Activated gamma-delta T cell treated with Interleukin-2 at 50 U/mL for 16 hours (primary cell): ENCODE measurements around the gene PLXNA4.

Source experiments
- DNase-seq: peaks from one replicate; pipeline ENCODE4 v3.0.0-alpha.2; 2020

The PLXNA4 gene

DNA sequence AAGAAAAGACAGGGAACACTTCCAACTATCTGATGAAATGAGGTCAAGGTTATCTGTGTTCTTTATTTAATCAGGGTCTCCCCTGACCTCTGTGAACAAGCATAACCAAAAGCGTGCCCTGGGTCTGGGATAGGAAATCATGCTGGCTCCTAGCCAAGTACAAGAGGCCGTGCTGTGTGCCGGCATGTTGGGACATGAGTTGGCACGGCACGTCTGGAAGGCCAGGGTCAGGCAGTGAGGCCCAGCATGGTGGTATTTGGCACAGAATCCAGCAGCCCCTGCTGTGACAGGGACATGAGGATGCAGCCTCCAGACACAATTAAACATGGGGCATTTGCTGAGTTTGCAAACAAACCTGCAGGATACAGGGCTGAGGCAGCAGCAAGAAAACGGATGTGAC is 320.4 kb downstream of the PLXNA4 start:
- no peak for DNase-seq

DNA sequence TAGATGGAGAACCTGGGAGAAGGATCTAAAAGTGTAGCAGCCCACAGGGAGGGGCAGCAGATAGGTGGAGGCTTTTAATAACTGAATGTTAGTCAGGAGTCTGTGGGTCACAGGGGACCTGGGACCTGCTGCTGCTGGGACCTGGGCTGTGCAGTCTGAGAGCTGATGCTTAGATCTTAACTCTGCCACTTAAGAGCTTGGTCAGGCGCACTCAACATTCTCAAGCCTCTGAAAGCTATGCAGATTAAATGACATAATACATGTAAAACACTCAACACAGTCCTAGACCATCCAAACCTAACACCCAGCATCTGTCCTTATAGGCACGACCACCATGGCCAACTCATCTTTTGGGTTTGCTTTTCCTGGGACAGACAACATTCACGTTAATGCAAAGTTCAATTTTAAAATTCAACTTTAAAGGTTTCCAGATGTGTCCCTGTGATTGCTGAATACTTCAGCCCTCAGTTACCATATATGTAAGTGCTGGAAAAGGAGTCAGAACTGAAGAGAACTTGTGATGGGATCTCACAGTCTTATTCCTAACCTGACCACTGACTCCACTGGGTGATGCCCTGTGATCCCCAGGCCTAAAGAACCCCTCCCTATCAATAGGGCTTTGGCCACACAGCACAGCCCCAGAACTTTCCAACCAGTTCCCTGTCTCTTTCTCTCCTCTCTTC is 321.0 kb downstream of the PLXNA4 start:
- DNase-seq: no peak

DNA sequence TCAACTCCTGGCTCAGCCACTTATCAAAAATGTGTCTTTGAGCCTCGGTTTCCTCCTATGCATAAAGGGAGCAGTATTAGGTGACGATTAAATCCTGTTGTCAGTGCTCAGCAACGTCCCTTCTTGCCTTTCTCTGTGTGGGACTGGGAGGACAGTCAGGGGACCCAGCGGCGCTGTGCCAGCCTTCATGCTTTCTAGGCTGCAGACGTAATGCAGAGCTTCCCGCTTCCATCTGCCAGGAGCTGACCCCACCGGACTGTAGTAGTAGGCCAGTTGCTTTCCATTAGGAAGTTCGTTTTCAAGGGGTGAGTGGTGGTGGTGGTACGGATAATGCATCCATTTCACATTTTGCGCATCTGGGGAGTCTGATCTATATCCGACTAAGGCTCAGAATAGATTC is 321.8 kb downstream of the PLXNA4 start:
- DNase-seq: no peak

DNA sequence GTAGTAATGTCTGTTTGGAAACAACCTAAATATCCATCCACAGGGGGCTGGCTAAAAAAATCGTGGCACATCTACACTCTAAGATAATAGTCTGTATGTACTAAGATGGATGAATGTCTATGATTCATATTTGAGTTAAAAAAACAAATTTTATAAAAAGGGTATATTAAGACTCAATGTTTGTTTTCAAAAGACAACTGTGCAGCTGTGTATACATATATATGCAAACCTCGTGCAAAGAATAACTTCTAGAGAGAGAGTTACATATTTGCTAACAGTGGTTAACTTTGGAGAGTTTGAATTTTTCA is 323.5 kb downstream of the PLXNA4 start:
- no peak for DNase-seq

DNA sequence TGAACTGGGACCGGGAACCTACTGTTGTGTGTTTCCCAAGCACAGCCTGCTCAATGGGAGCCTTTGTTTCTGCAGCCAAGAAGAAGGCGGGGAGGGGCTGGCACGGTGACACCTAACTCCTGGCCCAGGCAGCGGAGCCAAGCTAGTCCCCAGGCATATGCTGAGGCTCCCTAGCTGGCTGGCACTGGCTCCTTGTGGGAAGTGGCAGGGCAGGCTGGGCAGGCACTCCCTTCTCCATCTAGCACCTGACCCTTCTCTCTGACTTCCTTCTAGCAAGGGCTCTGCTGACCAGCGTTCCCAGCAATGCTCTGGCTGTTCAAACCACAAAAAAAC is 325.0 kb downstream of the PLXNA4 start:
- no peak for DNase-seq

DNA sequence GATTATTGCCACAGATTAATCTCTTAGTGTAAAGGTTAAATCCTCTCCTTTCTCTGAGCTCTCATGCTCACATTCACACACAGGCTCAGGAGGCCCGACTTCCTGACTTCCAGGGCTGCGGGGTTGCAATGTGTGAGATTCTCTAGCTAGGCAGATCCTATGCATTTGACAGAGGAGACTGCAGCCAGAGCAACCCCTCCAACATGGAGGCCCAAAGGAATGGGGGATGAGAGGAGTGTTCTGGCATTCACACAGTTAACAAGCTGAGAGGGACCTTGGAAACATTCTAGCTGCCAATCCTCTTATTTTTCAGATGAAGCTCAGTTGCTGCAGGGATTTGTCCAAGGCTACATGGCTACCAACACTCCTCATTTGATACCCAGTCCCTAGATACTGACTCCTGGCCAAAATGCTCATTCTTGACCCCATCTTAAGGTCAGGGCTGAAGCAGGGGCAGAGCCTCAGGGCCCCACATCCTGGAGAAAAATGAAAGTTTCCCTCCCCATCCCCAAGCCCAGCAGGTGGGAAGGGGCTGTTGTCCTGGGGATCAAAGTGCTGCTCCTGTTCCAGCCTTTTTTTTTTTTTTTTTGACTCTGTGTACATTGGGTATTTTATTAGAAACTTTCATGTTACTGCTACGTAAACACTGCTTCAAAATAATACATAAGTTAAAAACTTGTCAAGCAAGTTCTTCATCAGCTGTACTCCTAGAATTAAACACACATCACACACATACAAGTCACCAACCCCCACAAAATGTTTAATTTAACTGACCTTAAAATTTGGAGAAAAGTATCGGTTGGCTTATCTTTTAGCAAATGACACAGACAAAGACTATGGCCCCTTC is 325.6 kb downstream of the PLXNA4 start:
- DNase-seq: no peak

DNA sequence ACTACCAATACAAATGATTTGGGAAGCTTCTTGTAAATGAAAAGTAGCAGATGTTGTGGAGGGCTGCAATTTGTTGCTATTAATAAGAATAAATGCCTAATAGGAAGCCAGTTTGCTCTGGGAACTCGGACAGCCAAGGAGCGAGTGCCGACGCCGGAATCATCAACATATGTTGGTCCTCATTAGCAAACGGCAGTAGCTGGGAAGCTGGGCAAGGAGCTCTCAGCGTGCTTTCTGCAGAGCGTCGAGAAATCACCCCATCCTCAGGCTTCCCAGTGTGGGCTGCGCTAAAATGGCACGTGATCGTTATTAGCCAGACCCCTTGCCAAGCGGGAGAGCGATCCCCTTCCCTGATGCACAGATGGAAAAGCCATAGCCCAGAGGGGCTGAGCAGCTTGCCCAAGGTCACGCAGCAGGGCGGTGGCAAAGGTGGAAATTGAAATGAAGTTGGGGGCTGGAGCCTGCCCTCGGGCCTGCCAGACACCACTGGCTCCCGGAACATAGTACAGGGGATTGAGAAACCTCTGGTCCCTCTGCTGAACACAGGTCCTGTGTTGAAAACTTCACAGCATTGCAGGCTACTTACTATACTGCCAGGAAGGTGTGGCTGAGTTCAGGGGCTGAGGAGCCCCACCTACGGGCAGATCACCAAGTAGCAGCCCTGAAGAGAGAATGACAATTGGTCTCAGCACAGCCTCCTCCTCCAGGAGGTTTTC is 326.9 kb downstream of the PLXNA4 start:
- DNase-seq: no peak

DNA sequence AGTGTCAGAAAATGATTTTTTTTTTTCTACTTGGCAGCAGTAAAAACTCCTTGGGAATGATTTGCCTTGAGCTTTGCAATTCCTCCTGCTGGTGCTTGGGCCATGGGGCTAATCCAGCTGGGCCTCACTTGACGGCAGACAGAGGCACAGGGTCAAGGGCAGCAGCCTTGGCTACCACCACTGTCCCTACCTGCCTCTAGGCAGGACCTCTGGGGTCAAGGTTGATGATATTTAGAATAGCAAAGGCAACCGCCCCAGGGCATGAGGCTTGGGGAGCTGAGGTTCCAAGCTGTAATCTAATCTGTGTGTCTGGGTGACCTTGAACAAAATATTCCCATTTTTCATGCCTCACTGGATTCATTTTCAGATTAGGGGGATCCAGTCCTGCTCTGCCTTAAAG is 327.4 kb downstream of the PLXNA4 start:
- DNase-seq: no peak

DNA sequence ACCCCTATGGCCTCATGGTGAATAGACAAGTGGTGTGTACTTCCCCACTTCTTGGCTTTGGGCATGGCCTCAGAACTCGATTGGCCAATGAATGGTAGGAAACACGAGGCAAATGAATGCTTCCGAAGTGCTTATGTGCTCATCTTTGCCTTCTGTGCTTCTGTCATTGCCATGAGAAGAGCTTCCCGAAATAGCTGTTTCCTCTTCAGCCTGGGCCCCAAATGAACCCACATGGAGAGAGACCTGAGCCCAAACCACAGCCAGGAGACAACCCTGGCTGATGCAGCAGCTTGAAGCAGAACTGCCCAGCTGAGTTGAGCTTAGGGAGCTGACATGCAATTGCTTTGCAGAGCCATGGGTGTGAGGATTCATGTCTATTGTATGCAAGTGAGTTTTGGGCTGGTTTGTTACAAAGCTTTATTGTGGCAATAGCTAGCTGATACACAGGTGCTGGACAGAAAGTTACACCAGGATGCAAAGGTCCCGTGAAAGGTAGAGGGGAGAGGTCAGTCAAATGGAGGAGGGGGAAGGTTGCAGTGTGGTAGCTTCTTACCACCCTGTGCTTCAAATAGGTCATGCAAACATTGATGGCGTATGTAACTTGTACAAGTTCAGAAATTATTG is 328.2 kb downstream of the PLXNA4 start:
- DNase-seq: no peak

DNA sequence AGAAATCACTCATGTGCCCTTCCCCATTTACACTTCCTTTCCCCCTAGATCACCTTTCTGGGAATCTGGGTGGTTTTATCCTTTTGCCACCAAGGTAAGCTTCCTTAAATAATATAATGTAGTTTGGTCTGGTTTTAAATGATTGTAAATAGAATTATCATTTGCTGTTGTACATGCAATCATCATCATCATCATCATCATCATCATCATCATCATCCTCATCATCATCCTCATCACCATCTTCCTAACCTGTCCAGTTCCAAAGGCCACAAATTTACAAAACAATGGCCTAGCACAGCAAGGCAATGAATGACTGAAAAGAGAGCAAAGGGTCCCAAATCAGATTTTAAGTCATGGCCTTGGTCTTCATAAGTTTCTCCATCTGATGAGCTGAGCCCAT is 329.7 kb downstream of the PLXNA4 start:
- DNase-seq: no peak

DNA sequence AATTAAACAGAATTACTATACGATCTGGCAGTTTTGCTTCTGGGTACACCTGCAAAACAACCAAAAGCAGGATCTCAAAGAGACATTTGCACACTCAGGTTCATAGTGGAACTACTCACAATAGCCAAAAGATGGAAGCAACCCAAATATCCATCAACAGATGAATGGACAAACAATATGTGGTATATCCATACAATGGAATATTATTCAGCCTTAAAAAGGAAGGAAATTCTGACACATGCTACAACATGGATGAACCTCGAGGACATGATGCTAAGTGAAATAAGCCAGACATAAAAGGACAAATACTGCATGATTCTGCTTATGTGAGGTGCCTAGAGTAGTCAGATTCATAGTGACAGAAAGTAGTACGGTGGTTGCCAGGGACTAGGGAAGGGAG is 330.7 kb downstream of the PLXNA4 start:
- DNase-seq: no peak

DNA sequence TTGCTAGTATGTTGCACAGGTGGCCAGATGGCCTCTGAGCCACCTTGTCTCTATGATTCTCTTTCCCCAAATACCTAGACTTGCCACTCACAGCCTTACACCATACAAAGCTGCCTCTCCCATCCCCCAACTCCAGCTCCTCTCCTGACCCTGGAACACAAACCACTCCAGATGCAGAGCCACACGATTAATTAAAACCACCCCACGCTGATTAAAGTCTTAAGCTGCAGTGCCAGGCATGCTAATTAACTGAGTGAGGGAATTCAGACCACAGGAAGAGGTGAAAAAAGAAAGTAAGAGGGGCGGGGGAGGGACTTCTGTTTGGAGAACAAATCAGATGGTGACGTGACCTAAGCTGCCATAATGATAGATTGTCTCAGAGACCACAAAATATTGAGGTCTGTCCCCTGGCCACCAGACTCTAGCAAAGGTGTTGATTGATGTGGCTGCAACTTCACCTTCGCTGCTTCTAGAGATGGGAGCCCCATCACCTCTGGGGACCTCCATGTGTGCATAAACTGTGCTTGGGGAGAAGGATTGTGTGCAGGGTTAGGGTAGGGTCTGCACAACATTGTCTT is 331.3 kb downstream of the PLXNA4 start:
- no peak for DNase-seq

DNA sequence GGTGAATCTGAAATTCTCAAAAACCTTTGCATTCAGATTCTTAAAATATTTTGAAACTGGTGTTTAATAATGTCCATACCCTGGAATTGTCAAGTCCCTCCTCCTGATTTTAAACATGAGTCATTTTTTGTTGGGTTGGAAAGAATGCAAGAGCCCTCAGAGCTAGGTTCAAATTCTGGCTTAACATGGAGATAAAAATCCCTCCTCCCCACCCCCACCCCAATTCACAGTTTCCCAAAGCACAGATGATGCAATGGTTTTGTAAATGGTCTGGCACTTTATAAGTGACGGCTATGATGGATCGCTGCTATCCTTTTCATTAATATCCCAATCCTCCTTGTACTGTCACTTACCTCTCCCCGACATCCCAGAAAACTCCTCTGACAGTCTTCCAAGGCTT is 332.8 kb downstream of the PLXNA4 start:
- no peak for DNase-seq

DNA sequence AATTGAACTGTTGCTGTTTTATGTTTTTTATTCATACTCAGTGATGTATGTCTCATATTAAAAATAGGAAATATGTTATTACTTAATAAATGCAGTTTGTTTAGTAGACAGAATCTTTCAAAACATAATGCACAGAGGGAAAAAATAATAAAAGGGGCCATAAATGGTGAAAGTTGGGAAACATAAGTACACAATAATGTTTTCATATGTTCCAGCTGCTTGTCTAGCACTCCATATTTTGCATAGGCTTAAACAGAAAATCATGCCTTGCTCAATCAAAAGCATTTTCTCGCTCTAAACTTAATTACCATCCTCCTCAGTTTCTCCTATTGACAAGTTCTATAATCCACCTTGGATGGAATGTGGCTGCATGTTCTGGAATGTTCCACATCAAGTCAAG is 333.2 kb downstream of the PLXNA4 start:
- no peak for DNase-seq

DNA sequence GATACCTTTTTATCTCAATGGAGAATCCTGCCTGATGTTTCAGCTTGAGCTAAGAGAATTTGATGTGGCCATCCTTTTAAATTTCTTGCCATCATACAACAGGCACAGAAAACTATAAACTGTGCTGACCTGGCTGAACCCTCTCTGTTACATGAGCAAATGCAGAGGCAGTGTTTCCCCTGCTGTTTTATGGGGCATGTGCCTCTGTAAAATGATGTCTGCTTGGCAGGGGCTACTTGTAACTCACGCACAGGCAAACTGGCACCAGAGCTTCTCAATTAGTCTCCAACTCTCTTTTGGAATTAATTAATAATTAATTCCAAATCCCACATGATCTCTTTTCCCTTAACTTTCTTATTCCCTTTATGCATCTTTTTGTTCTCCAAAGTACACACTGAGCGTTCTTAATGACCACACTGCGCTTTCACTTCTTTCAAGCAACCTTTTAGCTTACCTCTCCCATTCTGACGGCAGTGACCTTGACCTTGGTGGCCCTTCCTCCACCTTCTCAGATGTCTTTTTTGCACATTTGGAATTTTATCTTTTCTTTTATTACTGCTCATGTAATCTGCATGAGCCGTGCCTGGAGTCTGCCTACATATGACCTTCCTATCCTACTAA is 334.0 kb downstream of the PLXNA4 start:
- DNase-seq: no peak

DNA sequence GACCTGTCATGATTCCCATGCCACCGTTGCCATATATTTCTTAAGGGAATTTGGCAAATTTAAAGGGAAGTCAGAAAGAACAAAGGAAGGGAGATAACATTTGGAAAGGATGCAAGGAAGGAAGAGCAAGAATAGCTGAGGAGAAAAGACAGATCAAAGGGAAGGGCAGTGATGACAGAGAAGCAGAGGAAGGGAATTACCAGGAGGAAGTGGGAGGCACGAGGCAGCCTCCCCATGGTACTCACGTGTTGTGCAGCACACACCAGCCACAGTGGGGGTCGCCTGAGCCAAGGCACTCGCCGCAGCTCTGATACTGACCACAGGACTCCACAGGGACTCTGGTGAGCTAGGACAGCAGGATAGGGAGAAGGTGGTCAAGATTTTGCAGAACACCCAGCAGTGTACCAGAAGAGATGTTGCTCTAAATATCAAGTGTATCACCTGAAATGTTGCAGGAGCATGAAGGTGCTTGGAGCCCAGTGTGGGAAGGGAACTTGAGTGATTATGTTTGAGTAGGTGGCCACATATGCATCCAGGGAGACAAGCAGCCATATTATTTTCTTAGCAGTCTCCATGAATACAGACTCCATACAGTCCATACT is 335.3 kb downstream of the PLXNA4 start:
- no peak for DNase-seq

DNA sequence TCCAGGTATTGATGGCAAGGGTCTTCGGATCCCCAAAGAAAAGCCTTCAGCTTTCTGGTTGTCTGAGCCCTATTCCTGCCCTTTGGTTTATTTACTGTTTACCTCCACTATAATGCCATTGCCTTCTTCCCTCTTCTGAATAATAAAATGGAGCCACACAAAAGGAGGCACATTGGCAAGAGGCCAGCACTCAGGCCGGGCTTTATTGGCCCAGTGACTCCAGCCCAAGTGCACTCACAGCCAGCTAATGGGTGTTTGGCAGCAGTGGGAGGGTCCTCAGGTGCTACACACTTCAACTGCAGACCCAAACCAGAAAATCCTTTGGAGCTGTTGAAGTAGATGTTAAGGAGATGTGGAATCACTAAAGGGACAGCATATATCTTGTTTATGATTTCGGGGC is 336.0 kb downstream of the PLXNA4 start:
- DNase-seq: no peak

DNA sequence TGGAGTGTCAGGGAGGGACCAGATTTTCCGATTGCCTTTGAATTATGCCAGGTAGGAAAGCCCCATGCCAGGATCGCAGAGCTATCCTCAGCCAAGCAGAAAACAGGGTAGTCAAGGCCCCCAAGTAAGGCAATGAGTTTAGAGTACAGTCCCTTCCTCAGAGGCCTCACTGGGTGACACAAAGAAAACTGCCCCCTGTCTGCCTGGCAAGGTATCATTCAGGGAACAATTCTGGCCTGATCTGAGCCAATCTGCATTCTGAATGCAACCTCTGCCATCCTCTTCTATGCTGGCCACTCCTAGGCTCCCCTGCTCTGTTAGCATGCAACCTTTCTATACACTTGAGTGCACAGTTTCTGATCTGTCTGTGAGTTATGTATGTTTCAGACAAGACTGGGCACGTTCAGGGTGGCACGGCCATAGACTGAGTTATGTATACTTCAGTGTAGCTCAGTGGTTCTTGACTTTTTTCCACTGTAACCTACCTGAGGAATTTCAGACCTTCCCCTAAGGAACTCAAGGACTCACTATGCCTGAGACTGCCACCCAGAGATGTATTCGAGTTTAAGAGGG is 336.8 kb downstream of the PLXNA4 start:
- DNase-seq: no peak

DNA sequence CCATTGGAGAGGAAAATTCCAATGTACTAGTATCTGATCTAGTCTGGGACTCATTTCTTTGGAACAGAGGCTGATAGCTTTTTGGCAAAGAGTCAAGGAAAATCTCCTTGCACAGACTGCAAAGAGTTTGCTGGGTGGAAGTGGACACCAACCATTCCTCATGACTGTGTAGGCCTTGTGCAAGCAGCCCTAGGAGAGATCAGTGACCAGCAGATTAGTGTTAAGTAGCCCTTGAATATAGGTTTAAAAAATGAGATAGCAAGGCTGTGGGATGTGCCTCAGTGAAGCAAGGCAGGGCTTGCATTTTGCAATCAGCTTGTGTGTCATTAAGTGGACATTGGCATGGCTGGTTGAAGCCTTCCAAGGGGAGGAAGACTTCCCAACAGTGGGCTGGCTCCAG is 341.6 kb downstream of the PLXNA4 start:
- DNase-seq: no peak

DNA sequence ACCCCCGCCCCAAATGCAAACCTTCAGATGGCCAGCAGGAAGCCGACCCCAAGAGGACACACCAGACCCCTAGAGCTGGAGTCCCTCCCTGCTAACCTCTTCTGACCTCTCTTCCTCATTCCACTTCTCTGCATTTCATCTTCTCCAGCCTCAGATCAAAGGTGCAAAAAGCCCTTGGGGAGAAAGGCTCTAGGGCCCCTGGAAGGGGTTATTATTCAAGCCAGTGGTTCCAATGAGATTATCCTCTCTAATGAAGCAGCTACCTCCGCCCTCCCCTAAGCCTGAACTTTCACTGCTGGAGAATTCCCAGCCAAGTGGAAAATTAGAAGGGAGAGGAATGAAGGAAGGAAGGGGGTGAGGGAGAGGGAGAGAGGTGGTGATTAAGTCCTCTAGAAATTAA is 343.9 kb downstream of the PLXNA4 start:
- DNase-seq: no peak

DNA sequence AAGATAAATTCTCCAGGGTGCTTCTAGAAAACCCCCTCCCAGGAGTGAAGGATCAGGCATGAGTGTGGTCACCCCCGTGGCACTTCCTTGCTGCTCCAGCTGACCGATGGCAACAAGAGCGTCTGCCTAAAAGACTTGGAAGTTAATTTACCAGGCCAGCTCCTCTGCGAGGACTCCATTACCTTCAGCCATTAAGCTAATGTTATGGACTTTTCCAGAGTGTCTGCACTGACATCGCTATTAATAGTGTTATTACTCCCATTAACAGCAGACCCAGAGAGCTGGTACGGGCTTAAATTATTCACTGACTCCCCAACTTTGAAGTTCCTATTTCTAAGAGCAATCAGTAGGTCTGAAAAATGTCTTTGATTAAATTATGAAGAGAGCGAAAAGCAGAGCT is 345.8 kb downstream of the PLXNA4 start:
- no peak for DNase-seq

DNA sequence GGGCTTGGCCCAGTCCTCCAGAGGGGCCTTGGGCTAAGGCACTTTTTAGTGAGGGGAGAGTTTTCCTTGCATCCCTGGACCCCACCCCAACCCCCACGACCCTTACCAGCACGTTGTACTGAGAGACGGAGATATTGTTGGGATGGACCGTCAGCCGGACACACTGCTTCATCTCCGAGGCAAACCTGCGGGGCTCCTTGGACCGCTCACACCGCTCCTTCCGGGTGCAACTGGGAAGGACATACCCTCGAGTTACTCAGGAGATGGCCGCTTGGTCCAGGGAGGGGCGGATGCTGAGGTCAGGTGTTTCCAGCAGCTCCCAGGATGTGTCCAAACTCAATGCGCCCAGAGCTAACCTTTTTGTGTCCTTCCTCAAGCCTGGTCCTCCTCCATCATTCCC is 348.0 kb downstream of the PLXNA4 start:
- no peak for DNase-seq
